ENCODE data around the gene MAP4K2.

MAP4K2 gene

GRCh38 chr11:64753380-64754123 lies 49.5 kb downstream of the MAP4K2 start:
- DNase-seq: no peak

GRCh38 chr11:64753019-64753379 lies 50.0 kb downstream of the MAP4K2 start:
- no peak for DNase-seq

- peak in 1 of 2 experiments; percentile 73 for DNase-seq
Observed at GRCh38 chr11:64752175-64752970, 50.6 kb downstream of the MAP4K2 start.

- no peak for DNase-seq
Observed at GRCh38 chr11:64751580-64751979, 51.4 kb downstream of the MAP4K2 start.

- no peak for DNase-seq
Observed at GRCh38 chr11:64751136-64751535, 51.9 kb downstream of the MAP4K2 start.

GRCh38 chr11:64750361-64751054 lies 52.5 kb downstream of the MAP4K2 start:
- no peak for DNase-seq

GRCh38 chr11:64747961-64748665 lies 54.9 kb downstream of the MAP4K2 start:
- no peak for DNase-seq

GRCh38 chr11:64746486-64746885 lies 56.5 kb downstream of the MAP4K2 start:
- no peak for DNase-seq

- peak in 1 of 2 experiments; percentile 52 for DNase-seq
Observed at GRCh38 chr11:64745521-64746328, 57.3 kb downstream of the MAP4K2 start.

GRCh38 chr11:64745189-64745520 lies 57.9 kb downstream of the MAP4K2 start:
- DNase-seq: peak in 1 of 2 experiments; percentile 35

- DNase-seq: no peak
Observed at GRCh38 chr11:64744544-64745188, 58.3 kb downstream of the MAP4K2 start.

GRCh38 chr11:64743591-64744543 lies 59.1 kb downstream of the MAP4K2 start, which contains the start of gene RASGRP2:
Gene RASGRP2 (minus strand): TSS chr11:64744142. CDS start chr11:64742866, 1,276 bp downstream.
- peak in 1 of 2 experiments; percentile 32 for DNase-seq

GRCh38 chr11:64742889-64743590 lies 60.0 kb downstream of the MAP4K2 start:
- DNase-seq: no peak

- DNase-seq: peak; percentile 24 to 38
Observed at GRCh38 chr11:64742087-64742888, 60.7 kb downstream of the MAP4K2 start.

- no peak for DNase-seq
Observed at GRCh38 chr11:64741375-64742086, 61.5 kb downstream of the MAP4K2 start.

- DNase-seq: no peak
Observed at GRCh38 chr11:64739871-64740270, 63.1 kb downstream of the MAP4K2 start.

- no peak for DNase-seq
Observed at GRCh38 chr11:64736654-64737053, 66.4 kb downstream of the MAP4K2 start.

- no peak for DNase-seq
Observed at GRCh38 chr11:64735725-64736259, 67.2 kb downstream of the MAP4K2 start.
